GM21360 (cell line): Measurements from ENCODE around the gene LY6G5B.

Experiments used
- ATAC-seq: cut with Tn5 transposase; IDR thresholded peaks from one replicate; pipeline ENCODE4 v1.9.1; 2021; ENCODE audit warnings: mild to moderate bottlenecking, moderate library complexity; ENCODE audit not compliant: unreplicated experiment

The LY6G5B gene

DNA sequence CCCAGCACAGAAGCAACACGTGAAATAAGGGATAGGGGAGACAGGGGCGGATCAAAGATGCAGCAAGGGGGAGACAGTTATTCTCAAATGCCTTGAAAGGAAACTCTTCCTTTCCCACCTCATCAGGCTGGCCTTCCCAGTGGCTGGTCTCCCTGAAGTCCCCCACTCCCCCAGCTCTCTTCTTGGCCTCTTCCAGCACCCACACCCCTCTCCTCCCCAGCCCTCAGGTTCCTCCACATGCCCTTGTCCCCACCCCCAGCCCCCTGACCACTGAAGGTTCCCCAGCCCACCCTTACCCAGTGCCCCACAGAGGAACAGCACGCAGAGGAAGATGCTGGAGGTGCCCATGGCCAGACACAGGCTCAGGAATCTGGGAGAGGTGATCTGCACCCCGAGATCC, 43.7 kb downstream of the LY6G5B start:
- ATAC-seq: no peak

GRCh38 chr6:31713991-31714684, 44.4 kb downstream of the LY6G5B start:
- no peak for ATAC-seq

GRCh38 chr6:31715022-31715958, 45.5 kb downstream of the LY6G5B start, which contains the start of gene LY6G6D:
TSS of gene LY6G6D (plus strand) at chr6:31715348. CDS start at chr6:31715356, 8 bp downstream.
- ATAC-seq: no peak

DNA sequence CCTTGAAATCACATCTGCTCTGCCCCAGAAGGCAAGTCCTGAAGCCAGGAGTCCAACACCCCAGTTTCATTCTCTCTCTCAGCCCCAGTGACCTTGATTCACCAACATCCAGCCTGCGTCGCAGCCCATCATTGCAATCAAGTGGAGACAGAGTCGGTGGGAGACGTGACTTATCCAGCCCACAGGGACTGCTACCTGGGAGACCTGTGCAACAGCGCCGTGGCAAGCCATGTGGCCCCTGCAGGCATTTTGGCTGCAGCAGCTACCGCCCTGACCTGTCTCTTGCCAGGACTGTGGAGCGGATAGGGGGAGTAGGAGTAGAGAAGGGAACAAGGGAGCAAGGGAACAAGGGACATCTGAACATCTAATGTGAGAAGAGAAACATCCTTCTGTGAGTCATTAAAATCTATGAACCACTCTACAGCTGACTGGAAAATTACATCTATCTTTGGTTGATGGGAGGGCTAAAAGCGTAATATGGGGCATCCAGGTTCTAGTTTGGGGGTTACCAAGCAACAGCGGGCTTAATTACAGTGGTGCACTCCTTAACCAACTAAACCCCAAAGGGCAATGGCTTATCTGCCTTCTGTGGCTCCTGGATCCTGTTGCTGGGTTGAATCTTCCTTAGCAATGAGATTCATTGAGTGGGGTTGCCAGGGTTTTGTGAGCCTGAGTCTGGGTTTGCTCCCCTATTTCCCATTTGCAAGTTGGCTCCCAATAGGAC, 47.9 kb downstream of the LY6G5B start:
- no peak for ATAC-seq

DNA sequence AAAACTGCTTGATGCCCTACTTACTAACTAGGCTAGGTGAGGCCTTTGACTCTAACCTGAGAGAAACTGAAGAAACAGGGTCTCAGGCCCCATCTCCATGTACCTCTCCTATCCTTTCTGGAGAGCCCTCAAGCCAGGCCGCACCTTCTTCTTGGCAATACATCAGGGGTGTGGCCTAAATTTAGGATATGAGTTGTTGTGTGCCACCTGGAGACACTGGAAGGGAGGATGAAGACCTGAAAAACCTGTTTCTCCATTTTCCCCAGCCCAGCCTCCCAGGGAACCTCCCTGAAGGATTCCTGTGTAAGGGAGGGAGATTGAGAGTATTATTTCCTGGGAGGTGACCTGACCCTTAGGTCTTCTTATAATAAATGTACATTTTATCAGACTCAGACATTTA, 48.5 kb downstream of the LY6G5B start:
- no peak for ATAC-seq

DNA sequence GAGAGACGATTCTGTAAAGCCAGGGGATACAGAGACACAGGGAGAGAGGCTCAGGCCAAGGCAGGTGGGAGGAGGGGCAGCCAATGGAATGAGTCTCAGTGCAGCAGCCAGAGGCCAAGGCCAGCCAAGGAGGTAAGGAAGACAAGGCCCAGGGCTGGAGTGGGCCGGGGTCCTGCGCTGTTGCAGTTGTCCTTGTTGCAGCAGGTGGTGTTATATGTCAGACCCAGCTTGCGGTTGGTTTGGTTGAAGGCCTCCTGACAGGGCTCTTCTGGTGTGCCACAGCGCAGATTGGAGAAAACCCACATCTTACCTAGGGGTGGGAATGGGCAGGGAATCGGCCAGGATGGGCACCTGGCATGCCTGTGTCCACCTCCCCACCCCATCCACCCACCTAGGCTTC, 49.2 kb downstream of the LY6G5B start:
- ATAC-seq: no peak

DNA sequence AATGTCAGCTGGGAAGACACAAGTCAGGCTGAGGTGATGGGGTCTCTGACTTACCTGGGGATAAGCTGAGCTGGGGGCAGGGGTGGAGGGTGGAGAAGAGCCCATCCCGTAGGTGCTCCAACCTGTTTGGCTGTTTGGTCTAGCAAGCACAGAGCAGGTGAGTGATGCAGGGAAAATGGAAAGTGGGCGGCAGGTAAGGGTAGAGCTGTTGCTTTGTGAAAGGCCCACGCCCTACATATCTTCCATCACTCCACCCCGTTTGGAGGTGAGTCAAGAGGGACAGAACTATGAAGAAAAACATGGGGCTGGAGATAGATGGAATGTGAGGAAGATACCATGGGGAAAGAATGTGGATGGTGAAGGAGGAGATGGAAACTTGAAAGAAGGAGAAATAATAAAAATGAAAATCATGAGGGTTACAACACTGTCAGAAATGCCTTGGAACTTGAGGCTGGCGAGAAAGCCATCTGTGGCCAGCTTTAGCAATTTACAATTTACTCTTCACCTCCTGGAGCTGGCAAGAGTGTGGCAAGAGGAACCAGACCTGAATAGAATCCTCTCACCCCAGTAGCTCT, 50.5 kb downstream of the LY6G5B start:
- no peak for ATAC-seq

DNA sequence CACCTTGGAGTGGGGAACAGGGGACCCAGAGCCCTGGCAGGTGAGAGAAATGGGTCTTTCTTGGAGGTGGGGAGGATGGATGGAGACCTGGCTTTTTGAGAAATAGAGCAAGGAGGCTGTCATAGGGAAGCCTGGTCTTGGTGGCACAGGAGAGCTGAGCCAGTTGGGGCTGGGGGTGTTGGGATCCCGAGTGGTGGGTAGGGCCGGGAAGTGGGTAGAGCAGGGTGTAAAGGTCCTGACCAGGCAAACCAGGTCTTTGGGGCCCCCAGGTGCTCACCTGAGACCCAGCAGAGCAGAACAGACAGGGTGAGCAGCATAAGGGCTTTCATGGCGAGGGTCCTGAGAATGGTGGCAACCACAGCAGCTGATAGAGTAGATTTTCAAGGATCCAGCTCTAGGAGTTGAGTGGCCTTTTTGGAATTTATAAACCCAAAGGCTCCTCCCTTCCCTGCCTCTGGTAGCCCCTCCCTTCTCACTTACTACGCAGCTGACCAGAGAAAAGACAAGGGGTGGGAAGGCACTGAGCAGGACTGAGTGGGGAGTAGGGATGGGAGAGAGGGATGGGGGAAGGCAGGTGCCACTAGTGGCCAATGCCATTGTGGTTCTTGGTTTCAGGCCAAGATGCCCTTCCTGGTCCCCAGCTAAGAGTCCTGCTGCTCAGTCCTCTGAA, 51.7 kb downstream of the LY6G5B start, which contains the start of gene LY6G6C:
TSS of gene LY6G6C (minus strand) at position 396 of the 670 bp plus-strand sequence. CDS start at position 329, 67 bp downstream.
- no peak for ATAC-seq

DNA sequence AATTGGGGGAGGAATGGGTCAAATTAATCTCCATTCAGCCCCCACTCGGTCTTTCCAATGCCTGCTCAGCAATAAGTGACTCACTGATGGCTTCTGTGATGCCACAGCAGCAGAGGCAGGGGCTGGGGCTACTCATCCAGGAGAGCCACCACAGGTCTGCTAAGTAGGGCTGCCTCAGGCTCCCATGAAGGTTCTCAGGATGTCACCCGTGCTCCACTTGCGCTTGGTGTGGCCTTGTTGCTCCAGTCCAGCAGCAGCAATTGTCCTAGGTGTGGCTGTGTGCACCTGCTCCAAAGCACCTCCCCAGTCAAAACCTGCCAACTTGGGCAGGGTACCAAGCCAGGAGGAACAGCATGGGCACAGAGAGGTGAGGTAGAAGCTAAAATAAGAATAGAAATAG, 52.4 kb downstream of the LY6G5B start:
- ATAC-seq: no peak
